KMS-11 (cell line): ENCODE results near the gene FBXO24.

Experiments used
- H2AFZ ChIP-seq: fragments of 200-600 bp; sonication (generic); 2 replicates; pipeline ENCODE4 v1.6.1; 2016; ENCODE audit warnings: antibody characterized with exemption, mixed run types, low read depth
- H3K27ac ChIP-seq: fragments of 200-600 bp; sonication (generic); 2 replicates; pipeline ENCODE4 v1.6.1; 2016; ENCODE audit warnings: mild to moderate bottlenecking, mixed run types
- H3K27me3 ChIP-seq: fragments of 200-600 bp; sonication (generic); 2 replicates; pipeline ENCODE4 v1.6.1; 2017; ENCODE audit warnings: mild to moderate bottlenecking, low read depth, mixed run types, moderate library complexity; ENCODE audit not compliant: insufficient read depth
- H3K36me3 ChIP-seq: fragments of 200-600 bp; sonication (generic); 2 replicates; pipeline ENCODE4 v1.6.1; 2017; ENCODE audit warnings: mild to moderate bottlenecking, mixed run types; ENCODE audit not compliant: insufficient read depth
- H3K4me1 ChIP-seq: fragments of 200-600 bp; sonication (generic); 2 replicates; pipeline ENCODE4 v1.6.1; 2016; ENCODE audit warnings: mild to moderate bottlenecking, low read depth, mixed run types; ENCODE audit not compliant: poor library complexity, severe bottlenecking
- H3K4me2 ChIP-seq: fragments of 200-600 bp; sonication (generic); 2 replicates; pipeline ENCODE4 v1.7.0; 2016; ENCODE audit warnings: mild to moderate bottlenecking, mixed run types
- H3K4me3 ChIP-seq: fragments of 200-600 bp; sonication (generic); IDR thresholded peaks from 2 replicates; pipeline ENCODE4 v1.6.1; 2017; ENCODE audit warnings: low read depth, low read length, mixed read lengths; ENCODE audit not compliant: insufficient read depth
- H3K79me2 ChIP-seq: fragments of 200-600 bp; sonication (generic); 2 replicates; pipeline ENCODE4 v1.6.1; 2016; ENCODE audit warnings: low read depth, mixed run types; ENCODE audit not compliant: insufficient read depth
- H3K9ac ChIP-seq: fragments of 200-600 bp; sonication (generic); 2 replicates; pipeline ENCODE4 v1.6.1; 2016; ENCODE audit warnings: mild to moderate bottlenecking, mixed run types
- H4K20me1 ChIP-seq: fragments of 200-600 bp; sonication (generic); 2 replicates; pipeline ENCODE4 v1.6.1; 2016; ENCODE audit warnings: mild to moderate bottlenecking, mixed run types; ENCODE audit not compliant: insufficient read depth
- TF ChIP-seq, protein P1 (sequence below): fragments of 200-600 bp; sonication (generic); conservative IDR thresholded peaks from 2 replicates; pipeline ENCODE4 v1.6.1; 2017; ENCODE audit warnings: low read depth, mild to moderate bottlenecking, antibody characterized with exemption, low read length, moderate library complexity, mixed read lengths

The FBXO24 gene

DNA sequence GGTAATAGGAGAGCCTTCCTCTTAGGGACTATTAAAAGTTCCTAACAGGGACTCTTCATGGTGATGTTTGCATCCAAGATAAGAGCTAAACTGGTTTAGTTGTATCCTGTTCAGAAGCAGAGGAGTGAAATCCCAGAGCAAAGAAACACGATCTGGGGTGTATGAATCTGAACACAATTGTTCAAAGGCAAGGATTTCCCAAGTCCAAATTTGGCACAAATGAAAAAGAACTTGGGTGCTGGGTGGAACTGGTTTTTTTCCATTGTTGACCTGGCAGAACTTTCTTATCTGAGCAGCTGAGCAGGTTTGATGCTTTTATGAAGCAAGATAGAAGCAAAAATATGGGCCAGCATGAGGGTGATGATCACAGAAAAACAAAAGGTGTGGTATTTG lies 41.2 kb upstream of the FBXO24 start:
- no peaks in the 10 kb centered on the region for H3K36me3 ChIP-seq
- H3K27me3 ChIP-seq: no peaks in the 10 kb centered on the region
- no peak overlapping the region for H3K27ac ChIP-seq
- peaks cover 23% of the 10 kb centered on the region for H3K4me1 ChIP-seq
- no peak overlapping the region for H3K9ac ChIP-seq
- no peak overlapping the region for H3K4me2 ChIP-seq
- H4K20me1 ChIP-seq: no peaks in the 10 kb centered on the region
- TF ChIP-seq, protein P1, sequence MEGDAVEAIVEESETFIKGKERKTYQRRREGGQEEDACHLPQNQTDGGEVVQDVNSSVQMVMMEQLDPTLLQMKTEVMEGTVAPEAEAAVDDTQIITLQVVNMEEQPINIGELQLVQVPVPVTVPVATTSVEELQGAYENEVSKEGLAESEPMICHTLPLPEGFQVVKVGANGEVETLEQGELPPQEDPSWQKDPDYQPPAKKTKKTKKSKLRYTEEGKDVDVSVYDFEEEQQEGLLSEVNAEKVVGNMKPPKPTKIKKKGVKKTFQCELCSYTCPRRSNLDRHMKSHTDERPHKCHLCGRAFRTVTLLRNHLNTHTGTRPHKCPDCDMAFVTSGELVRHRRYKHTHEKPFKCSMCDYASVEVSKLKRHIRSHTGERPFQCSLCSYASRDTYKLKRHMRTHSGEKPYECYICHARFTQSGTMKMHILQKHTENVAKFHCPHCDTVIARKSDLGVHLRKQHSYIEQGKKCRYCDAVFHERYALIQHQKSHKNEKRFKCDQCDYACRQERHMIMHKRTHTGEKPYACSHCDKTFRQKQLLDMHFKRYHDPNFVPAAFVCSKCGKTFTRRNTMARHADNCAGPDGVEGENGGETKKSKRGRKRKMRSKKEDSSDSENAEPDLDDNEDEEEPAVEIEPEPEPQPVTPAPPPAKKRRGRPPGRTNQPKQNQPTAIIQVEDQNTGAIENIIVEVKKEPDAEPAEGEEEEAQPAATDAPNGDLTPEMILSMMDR: no peak
- no peaks in the 10 kb centered on the region for H3K79me2 ChIP-seq
- H2AFZ ChIP-seq: no peak overlapping the region
- no peak overlapping the region for H3K4me3 ChIP-seq

DNA sequence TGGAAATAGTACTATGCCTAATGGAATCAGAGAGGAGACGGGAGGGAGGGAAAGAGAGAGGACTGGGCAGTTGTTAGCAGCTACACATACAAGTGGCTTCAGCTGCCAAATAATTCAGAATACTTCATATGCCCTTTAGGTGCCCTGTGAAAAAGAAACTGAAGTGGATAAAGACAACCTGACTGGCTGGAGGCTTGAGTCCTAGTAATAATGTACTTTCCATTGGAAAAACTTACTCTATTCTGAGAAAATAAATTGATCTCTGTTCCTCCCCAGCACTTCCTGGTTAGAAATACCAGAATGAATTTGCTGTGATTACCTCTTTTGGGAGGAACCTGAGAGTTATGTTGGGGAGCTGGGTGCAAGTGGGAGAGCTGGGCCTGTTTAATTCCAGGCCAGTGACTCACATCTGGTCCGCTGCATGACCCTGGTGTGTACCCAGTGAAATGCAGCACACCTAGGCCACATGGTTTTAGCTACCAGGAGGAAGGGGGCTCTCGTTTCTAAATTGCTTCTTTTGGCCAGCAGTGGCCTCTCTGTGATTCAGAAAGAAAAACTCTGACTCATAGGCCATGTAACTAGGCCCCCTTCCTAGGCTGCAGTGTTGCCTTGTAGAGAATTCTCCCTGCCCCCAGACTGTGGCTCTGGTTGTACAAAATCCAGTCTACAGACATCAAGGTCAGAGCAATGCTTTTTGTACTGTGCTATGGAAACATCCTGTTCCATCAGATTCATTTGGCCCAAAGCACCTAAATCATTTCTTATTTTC lies 40.6 kb upstream of the FBXO24 start:
- H3K79me2 ChIP-seq: no peaks in the 10 kb centered on the region
- no peak overlapping the region for H3K27ac ChIP-seq
- H3K9ac ChIP-seq: no peak overlapping the region
- no peaks in the 10 kb centered on the region for H4K20me1 ChIP-seq
- H2AFZ ChIP-seq: no peak overlapping the region
- H3K36me3 ChIP-seq: no peaks in the 10 kb centered on the region
- H3K4me2 ChIP-seq: no peak overlapping the region
- no peak overlapping the region for H3K4me3 ChIP-seq
- H3K27me3 ChIP-seq: no peaks in the 10 kb centered on the region
- H3K4me1 ChIP-seq: peaks cover 17% of the 10 kb centered on the region
- TF ChIP-seq, protein P1: no peak

DNA sequence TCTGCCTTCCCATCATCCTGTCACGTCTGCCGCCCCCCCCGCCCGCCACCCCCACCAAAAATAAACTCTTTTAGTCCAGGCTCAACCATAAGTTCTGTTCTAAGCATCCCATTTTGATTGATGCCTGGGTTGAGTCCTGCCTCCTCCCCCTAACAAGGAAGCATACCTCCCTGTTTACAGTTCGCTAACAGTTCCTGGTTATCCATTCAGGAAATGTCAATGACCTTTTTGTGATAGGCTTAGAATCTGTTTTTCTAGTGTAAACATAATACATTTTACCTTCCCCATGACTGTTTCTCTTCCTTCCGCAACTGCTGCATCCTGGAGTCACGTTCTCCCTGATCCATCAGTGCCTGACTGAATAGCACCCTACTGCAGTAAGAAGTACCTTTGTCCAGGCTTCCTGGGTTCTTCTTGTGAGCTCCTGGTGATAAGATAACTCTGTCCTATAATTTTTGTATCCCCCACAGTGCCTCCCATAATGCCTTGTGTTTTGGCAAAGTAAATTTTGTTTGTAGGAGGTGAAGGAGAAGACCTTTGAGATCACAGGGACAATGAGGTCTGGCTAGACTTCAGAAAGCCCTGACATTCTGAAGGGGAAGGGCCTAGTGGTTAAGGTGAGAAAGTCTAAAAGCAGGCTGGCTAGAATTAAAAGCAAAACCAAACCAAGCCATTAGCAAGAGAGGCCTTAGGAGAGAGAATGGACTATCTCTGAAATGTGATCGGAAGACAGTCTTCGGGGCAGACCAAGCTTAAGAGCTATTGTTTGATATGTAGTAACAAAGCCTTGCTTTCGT lies 39.8 kb upstream of the FBXO24 start:
- no peak overlapping the region for H3K4me3 ChIP-seq
- H3K4me1 ChIP-seq: peaks cover 17% of the 10 kb centered on the region
- H3K27ac ChIP-seq: no peak overlapping the region

DNA sequence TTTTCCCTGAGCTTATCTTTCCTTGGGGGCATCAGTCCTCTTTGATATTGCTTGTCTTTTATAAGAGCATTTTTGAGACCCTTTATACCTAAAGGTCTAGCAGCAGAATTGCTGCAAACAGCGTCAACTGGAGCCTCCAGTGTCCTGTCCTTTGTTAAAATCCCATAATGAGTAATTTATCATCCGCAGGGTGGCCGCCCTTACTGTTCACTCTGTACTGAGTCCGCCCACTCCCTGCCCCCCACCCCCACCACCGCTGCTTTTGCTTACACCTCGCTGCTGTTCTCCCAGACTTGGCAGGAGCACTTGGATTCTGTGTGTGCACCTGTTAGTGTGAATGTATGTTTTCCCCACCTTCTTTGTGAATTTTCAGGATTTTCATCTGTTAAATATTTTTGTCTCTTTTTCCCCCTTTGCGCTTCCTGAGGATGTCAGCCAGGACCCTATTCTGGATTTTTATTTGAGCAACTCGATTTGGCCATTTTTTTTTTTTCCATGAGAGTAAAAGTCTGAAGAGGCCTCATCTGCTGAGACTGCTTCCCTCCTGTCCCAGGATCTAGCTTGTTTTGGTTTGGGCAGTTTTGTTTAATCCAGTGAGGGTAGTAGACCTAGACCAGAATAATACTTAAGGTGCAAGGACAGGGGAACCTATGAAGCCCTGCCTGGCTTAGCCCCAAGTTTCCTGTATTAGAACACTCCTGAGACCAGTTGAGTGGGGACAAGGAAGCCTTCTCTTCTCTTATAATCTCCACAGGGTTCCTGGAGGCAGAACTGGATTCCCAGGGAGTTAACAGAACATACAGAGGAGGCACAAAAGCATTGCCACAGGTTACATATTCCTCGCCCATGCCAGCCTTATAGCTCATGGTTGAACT lies 39.0 kb upstream of the FBXO24 start:
- H3K4me3 ChIP-seq: no peak overlapping the region

More for the DNA sequence above, 39.8 kb upstream of the FBXO24 start:
- Histone ChIP-seq H3K27me3 (no peaks in the 10 kb centered on the region), H3K79me2 (no peaks in the 10 kb centered on the region), H2AFZ (no peak overlapping the region), H3K9ac (no peak overlapping the region), H3K36me3 (no peaks in the 10 kb centered on the region), H3K4me2 (no peak overlapping the region), H4K20me1 (no peaks in the 10 kb centered on the region)
- TF ChIP-seq, protein P1: no peak

More for the DNA sequence above, 39.0 kb upstream of the FBXO24 start:
- no peaks in the 10 kb centered on the region for H3K27me3 ChIP-seq
- H4K20me1 ChIP-seq: no peaks in the 10 kb centered on the region
- peaks cover 17% of the 10 kb centered on the region for H3K4me1 ChIP-seq
- no peak overlapping the region for H3K4me2 ChIP-seq
- TF ChIP-seq, protein P1: no peak
- H3K9ac ChIP-seq: no peak overlapping the region
- H3K36me3 ChIP-seq: no peaks in the 10 kb centered on the region
- H3K27ac ChIP-seq: no peak overlapping the region
- H2AFZ ChIP-seq: no peak overlapping the region
- no peaks in the 10 kb centered on the region for H3K79me2 ChIP-seq
